Ovary (tissue), 3 donors: Measurements from ENCODE around the gene MTRF1.

Experiments used
- CTCF ChIP-seq, 3 donors: fragments of 450-650 bp in 2 of 3; fragments of 200-600 bp in 1 of 3; IDR thresholded peaks; one replicate each; pipeline versions ENCODE4 v1.5.1 to v1.8.0; 2016 to 2022; ENCODE audit warnings: antibody characterized with exemption in 3 of 3, mild to moderate bottlenecking in 1 of 3
- EP300 ChIP-seq: sonication (generic); formaldehyde crosslinking; IDR thresholded peaks from one replicate; pipeline ENCODE4 v1.6.1; 2017; ENCODE audit warnings: antibody characterized with exemption
- POLR2A ChIP-seq: fragments of 450-650 bp; IDR thresholded peaks from one replicate; pipeline ENCODE4 v1.6.1; 2017; ENCODE audit warnings: antibody characterized with exemption, mild to moderate bottlenecking, moderate library complexity
- donor health status: DM: no; HTN: no; CAD: no.

GRCh38 chr13:41254902-41255301 lies 8.5 kb downstream of the MTRF1 start:
- TF ChIP-seq CTCF (IDR thresholded peaks at IDR 0.05) (no peak), POLR2A (no peak), EP300 (no peak)
